Right cardiac atrium (tissue), 5 donors: ENCODE data around the gene KRTAP10-6. TPM values are rescaled to one million over a fixed set of nuclear protein-coding genes. Genes with fewer than 3 reads are reported as not detected.
"Not testable (repeated sequence)": the region's sequence is repeated elsewhere in the genome, so short reads cannot be mapped to it uniquely, and the experiment has no call there.

Source experiments
- ATAC-seq, 2 donors: fragments of 200-7000 bp; cut with Tn5 transposase; one replicate each; pipeline versions ENCODE4 v1.8.0 to v1.9.1; 2020; ENCODE audit warnings: moderate library complexity in 2 of 2, mild to moderate bottlenecking in 1 of 2
- DNase-seq, 3 donors: peaks; one replicate each; pipeline ENCODE4 v3.0.0-alpha.2; 2020
- H3K27ac ChIP-seq: one replicate; pipeline ENCODE4 v1.5.1; 2013; ENCODE audit warnings: mild to moderate bottlenecking, low read length, control low read depth, moderate library complexity
- H3K27me3 ChIP-seq: one replicate; pipeline ENCODE4 v1.6.1; 2013; ENCODE audit not compliant: control insufficient read depth, insufficient read depth
- H3K4me1 ChIP-seq: one replicate; pipeline ENCODE4 v1.6.1; 2013; ENCODE audit warnings: low read length; ENCODE audit not compliant: control insufficient read depth, insufficient read depth
- H3K4me3 ChIP-seq: one replicate; pipeline ENCODE4 v1.5.1; 2013; ENCODE audit warnings: low read length, control low read depth
- H3K9me3 ChIP-seq: one replicate; pipeline ENCODE4 v1.6.1; 2013; ENCODE audit warnings: low read length; ENCODE audit not compliant: control insufficient read depth
- WGBS: extraction: QIAGEN DNeasy Blood & Tissue Kit; methylation state at CpG from one replicate; pipeline ENCODE4 v1.1.7; 2013; 5-methylcytosine and 5-hydroxymethylcytosine counted together
- intact Hi-C, 4 donors: fragments of 100-400 bp; cut with DNase I; formaldehyde crosslinking; loops; one replicate each; pipeline versions ENCODE4 v1.11.0 to v1.14.0; 2022 to 2023
- polyA plus RNA-seq: library from polyadenylated mRNA; stranded (reverse); fragments of 200-250 nt; gene quantifications from one replicate; pipeline ENCODE4 v1.2.3, GENCODE V29; 2013
- total RNA-seq, 4 donors: library from RNA; stranded (reverse); fragmentation: NEBNext Ultra II Directional; extraction: Animal tissue kit (Norgen Biotek cat#: 25700); gene quantifications; one replicate each; pipeline ENCODE4 v1.2.1, GENCODE V29; 2021
- donor health status: healthy with polysubstance abuse.
- donor health status: DM: no; HTN: yes; CAD: no.
- donor health status: DM: no; HTN: no; CAD: no.
- donor health status: DM: no; HTN: yes; CAD: no; lungs with severe emphysema.
- donor health status: DM: yes; HTN: yes; CAD: no.

The KRTAP10-6 gene
- total and polyA plus RNA-seq, 5 donors: not detected

DNA sequence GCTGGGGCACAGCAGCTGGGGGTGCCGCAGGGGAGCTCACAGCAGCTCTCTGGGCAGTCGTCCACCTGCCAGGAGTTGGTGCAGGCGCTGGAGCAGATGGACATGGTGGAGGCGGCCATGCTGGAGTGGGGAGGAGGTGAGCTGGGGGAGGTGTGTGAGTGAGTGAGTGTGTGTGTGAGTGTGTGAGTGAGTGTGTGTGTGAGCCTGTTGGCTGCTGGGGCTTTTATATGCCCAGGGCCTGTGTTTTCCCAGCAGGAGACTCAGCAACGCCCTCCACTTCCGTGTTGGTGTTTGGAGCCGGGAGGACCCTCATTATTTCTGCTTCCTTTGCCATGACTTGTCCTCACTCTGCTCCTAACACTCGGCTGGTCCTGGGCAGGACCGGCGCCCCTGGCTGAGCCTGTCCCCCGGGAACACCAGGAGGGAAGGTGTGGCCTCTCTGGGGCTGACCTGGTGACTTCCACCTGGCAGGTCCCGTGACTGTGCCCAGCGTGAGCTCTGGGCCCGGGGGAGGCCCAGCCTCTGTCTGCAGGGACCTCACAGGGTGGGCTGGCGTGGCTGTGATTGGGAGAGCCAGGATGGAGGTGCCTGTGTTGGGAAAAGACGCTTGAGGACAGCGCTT, 40.9 kb downstream of the KRTAP10-6 start, which contains the start of gene KRTAP10-2:
KRTAP10-2 (minus strand) TSS at position 166 of the 622 bp plus-strand sequence; CDS start at position 119, 47 bp downstream.
- H3K9me3 ChIP-seq: no peaks in the 10 kb centered on the region
- WGBS: 50% methylated on average over 17 of the region's 17 CpGs
- no peaks in the 10 kb centered on the region for H3K27me3 ChIP-seq
- no peaks in the 10 kb centered on the region for H3K4me1 ChIP-seq
- DNase-seq (peak in 1 of 3 donors; percentile 46), ATAC-seq (peak; percentile 25 to 26)
- no peak within 1 kb of the TSS for H3K4me3 ChIP-seq
- H3K27ac ChIP-seq: no peak within 1 kb of the TSS
- intact Hi-C loops: no loop called here

DNA sequence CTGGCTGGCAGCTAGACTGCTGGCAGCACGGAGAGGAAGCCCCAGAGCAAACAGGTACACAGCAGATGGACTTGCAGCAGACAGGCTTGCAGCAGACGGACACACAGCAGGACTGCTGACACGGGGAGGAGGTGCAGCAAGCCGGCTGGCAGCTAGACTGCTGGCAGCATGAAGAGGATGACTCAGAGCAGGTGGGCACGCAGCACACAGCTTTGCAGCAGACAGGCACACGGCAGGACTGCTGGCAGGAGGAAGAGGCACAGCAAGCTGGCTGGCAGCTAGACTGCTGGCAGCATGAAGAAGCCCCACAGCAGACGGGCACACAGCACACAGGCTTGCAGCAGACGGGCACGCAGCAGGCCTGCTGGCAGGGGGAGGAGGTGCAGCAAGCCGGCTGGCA, 41.5 kb downstream of the KRTAP10-6 start:
- no peak for ATAC-seq
- H3K27me3 ChIP-seq: no peaks in the 10 kb centered on the region
- intact Hi-C loops: no loop called here

DNA sequence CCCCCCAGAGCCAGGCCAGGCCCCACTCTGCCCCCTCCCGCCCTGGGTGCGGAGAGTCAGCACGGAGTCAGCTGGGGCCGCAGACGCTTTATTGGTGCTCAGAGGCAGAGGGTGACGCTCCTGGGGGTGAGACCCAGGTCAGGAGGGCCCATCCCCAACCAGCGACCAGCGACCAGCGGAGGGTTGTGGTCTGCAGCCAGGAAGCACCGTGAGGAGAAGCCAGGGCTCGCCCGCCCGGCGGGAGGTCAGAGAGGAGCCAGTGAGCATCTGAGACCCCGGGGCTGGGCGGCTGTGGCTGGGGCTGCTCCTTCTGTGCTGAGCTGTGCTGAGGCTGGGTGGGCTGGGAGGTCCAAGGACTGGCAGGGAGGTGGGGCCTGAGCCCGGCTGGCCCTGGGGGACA, 42.0 kb downstream of the KRTAP10-6 start:
- intact Hi-C loops, H3K4me3 ChIP-seq, H3K27me3 ChIP-seq, H3K9me3 ChIP-seq, H3K27ac ChIP-seq, H3K4me1 ChIP-seq: not testable (repeated sequence)
- ATAC-seq (peak; percentile 17 to 31), DNase-seq (peak in 2 of 3 donors; percentile 26 to 38)
- WGBS: 58% methylated on average over 17 of the region's 17 CpGs

More for the DNA sequence above, 41.5 kb downstream of the KRTAP10-6 start:
- Histone ChIP-seq H3K9me3 (no peaks in the 10 kb centered on the region), H3K27ac (no peak overlapping the region), H3K4me3 (no peak overlapping the region), H3K4me1 (no peaks in the 10 kb centered on the region)
- DNase-seq: peak in 1 of 3 donors; percentile 36
- 78% methylated on average over 10 of the region's 10 CpGs for WGBS

DNA sequence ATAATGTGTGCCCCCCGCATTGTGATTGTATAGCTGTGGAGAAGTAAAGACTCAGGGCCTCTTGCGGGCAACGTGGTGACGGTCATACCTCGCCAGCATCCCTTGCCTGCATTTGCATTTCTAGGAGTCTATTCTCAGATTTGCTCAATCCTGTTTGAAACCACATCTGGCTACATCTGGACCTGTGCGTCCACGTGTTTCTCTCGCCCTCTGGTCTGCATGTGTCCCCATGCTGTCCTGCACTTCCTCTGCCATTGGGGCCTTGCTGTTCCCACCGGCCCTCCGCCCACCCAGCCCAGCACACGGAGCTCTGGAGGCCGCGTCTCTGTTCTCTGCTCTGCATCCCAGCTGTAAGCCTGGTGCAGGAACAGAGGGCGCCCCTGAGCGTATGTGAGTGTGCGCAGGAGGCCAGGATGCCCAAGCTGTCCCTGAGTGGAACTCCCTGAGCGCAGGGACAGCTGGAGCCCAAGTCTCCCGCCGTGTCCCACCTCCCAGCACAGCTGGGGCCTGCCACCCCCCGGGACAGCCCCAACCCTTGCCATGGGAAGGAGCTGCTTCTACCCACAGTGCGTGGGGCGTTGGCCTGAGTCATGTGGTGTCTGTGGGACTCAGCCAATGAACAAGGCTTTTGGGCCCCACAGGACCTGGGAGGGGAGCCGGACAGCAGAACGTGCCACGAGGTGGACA, 42.6 kb downstream of the KRTAP10-6 start:
- DNase-seq (peak in 1 of 3 donors; percentile 25), ATAC-seq (peak; percentile 17 to 23)
- intact Hi-C loops: no loop called here
- Histone ChIP-seq H3K9me3 (no peaks in the 10 kb centered on the region), H3K4me1 (no peaks in the 10 kb centered on the region), H3K4me3 (no peak overlapping the region), H3K27ac (no peak overlapping the region), H3K27me3 (no peaks in the 10 kb centered on the region)
- WGBS: 77% methylated on average over 25 of the region's 25 CpGs

- H3K27ac ChIP-seq: no peak overlapping the region
- 33% methylated on average over 14 of the region's 14 CpGs for WGBS
- ATAC-seq (no peak), DNase-seq (no peak)
- H3K4me1 ChIP-seq: no peaks in the 10 kb centered on the region
- intact Hi-C loops: no loop called here
- H3K9me3 ChIP-seq: no peaks in the 10 kb centered on the region
- no peak overlapping the region for H3K4me3 ChIP-seq
- no peaks in the 10 kb centered on the region for H3K27me3 ChIP-seq
Measured at GRCh38 chr21:44548922-44549321, 43.4 kb downstream of the KRTAP10-6 start.

GRCh38 chr21:44548381-44548780, 43.9 kb downstream of the KRTAP10-6 start:
- ATAC-seq (no peak), DNase-seq (no peak)
- intact Hi-C loops: no loop called here
- Histone ChIP-seq H3K27me3 (no peaks in the 10 kb centered on the region), H3K27ac (no peak overlapping the region), H3K4me3 (no peak overlapping the region), H3K4me1 (no peaks in the 10 kb centered on the region), H3K9me3 (no peaks in the 10 kb centered on the region)
- 56% methylated on average over 13 of the region's 13 CpGs for WGBS

DNA sequence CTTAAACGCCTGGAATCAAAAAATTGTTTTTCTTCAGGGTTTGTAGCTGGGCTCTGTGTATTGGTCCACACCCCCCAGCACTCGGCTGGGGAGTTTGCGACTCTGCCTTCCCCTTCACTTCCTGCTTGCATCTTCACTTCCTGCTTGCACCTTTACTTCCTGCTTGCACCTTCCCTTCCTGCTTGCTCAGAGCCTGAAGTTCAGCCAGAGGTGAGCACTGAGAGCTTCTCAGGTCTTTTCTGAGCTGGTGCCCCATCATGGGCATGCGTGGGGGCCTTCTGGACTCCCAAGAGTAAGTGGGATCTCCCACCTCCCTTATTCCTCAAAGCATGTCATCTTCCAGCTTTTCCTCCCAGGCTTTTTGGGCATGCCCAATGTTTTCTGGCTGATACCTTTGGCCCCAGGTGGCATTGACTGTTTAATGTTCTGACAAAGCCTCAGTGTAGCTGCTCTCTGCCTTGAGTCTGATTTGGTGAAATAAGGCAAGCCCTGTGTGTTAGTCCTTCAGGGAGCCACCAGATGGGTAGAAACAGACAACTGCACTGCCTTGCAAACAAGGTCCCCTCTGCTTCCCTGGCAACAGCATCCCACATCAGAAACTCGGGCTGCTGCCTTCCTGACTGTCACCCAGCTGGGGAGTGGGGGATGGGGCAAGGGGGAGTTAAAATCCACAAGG, 44.5 kb downstream of the KRTAP10-6 start:
- H3K4me1 ChIP-seq: no peaks in the 10 kb centered on the region
- H3K9me3 ChIP-seq: no peaks in the 10 kb centered on the region
- intact Hi-C loops: no loop called here
- no peak overlapping the region for H3K4me3 ChIP-seq
- ATAC-seq (no peak), DNase-seq (no peak)
- WGBS: 51% methylated on average over 5 of the region's 5 CpGs
- no peaks in the 10 kb centered on the region for H3K27me3 ChIP-seq
- H3K27ac ChIP-seq: no peak overlapping the region

GRCh38 chr21:44544566-44544965, 47.7 kb downstream of the KRTAP10-6 start:
- DNase-seq (peak in 1 of 3 donors; percentile 18), ATAC-seq (no peak)
- H3K4me3 ChIP-seq: no peak overlapping the region
- no peaks in the 10 kb centered on the region for H3K27me3 ChIP-seq
- H3K4me1 ChIP-seq: no peaks in the 10 kb centered on the region
- H3K27ac ChIP-seq: no peak overlapping the region
- intact Hi-C loops: no loop called here
- H3K9me3 ChIP-seq: no peaks in the 10 kb centered on the region
- WGBS: 72% methylated on average over 3 of the region's 3 CpGs

DNA sequence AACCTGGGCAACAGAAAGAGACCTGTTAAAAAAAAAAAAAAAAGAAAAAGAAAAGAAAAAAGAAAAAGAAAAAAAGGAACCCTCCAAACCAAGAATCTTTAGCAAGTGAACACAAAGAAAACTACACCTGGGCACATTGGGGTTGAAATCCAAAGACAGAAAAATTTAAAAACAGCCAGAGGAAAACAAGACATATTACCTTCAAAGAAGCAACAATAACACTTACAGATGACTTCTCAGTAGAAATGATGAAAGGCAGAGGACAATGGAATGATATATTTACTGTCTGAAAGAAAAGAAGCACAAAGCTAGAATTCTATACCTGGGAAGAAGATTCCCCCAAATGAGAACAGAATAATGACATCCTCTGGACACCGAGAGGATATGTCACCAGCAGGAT, 49.6 kb downstream of the KRTAP10-6 start:
- H3K4me1 ChIP-seq: no peaks in the 10 kb centered on the region
- DNase-seq: no peak
- intact Hi-C loops: no loop called here
- no peak overlapping the region for H3K27ac ChIP-seq
- no peaks in the 10 kb centered on the region for H3K9me3 ChIP-seq
- no peak overlapping the region for H3K4me3 ChIP-seq
- no peak for ATAC-seq
- H3K27me3 ChIP-seq: no peaks in the 10 kb centered on the region
- 82% methylated on average over 1 of the region's 1 CpG for WGBS
